ENCODE data around the gene C4BPA. TPM values are rescaled to one million over a fixed set of nuclear protein-coding genes. Genes with fewer than 3 reads are reported as not detected.

C4BPA gene
- polyA plus RNA-seq, 1 experiment: not detected

GRCh38 chr1:207156826-207157225 is 52.8 kb downstream of the C4BPA start:
- TF ChIP-seq, protein P1, sequence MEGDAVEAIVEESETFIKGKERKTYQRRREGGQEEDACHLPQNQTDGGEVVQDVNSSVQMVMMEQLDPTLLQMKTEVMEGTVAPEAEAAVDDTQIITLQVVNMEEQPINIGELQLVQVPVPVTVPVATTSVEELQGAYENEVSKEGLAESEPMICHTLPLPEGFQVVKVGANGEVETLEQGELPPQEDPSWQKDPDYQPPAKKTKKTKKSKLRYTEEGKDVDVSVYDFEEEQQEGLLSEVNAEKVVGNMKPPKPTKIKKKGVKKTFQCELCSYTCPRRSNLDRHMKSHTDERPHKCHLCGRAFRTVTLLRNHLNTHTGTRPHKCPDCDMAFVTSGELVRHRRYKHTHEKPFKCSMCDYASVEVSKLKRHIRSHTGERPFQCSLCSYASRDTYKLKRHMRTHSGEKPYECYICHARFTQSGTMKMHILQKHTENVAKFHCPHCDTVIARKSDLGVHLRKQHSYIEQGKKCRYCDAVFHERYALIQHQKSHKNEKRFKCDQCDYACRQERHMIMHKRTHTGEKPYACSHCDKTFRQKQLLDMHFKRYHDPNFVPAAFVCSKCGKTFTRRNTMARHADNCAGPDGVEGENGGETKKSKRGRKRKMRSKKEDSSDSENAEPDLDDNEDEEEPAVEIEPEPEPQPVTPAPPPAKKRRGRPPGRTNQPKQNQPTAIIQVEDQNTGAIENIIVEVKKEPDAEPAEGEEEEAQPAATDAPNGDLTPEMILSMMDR (IDR thresholded peaks at IDR 0.05; ENCODE audit: insufficient read depth, low read depth, low read length): no peak
- POLR2A ChIA-PET: no interaction called here

DNA sequence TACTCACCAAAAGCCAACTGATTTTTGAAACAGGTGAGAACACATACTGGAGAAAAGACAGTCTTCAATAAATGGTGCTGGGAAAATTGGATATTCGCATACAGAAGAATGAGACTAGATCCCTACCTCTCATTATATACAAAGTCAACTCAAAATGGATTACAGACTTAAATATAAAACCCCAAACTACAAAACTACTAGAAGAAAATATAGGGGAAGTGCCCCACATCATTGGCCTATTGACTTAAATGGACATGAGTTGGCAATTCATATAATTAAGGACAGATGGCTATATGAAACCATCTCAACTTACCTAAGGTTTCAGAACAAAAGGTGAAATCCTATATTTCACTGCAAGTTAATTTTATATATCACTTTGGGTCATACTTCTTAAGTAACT is 60.1 kb downstream of the C4BPA start:
- CTCF ChIA-PET: interaction anchor here (0.6 kb wide), 1 partner anchor 124 kb away, joined by 3 read pairs; no protein-coding TSS in a partner anchor
- POLR2A ChIA-PET: no interaction called here
- Histone ChIP-seq H3K36me3 (ENCODE audit: control insufficient read depth, insufficient read depth, low read length) (no peaks in the 10 kb centered on the region), H3K4me3 (ENCODE audit: low read depth, low read length) (no peak overlapping the region), H3K27me3 (ENCODE audit: control insufficient read depth, insufficient read depth, low read length) (no peaks in the 10 kb centered on the region)
- TF ChIP-seq, protein P1 (IDR thresholded peaks at IDR 0.05; ENCODE audit: insufficient read depth, low read depth, low read length): no peak
- DNase-seq (ENCODE audit: low read depth): no peak

More at GRCh38 chr1:207156826-207157225, 52.8 kb downstream of the C4BPA start:
- DNase-seq (ENCODE audit: low read depth): no peak
- CTCF ChIA-PET: no interaction called here
- Histone ChIP-seq H3K4me3 (ENCODE audit: low read depth, low read length) (no peak overlapping the region), H3K36me3 (ENCODE audit: control insufficient read depth, insufficient read depth, low read length) (no peaks in the 10 kb centered on the region), H3K27me3 (ENCODE audit: control insufficient read depth, insufficient read depth, low read length) (no peaks in the 10 kb centered on the region)

- Histone ChIP-seq H3K36me3 (ENCODE audit: control insufficient read depth, insufficient read depth, low read length) (no peaks in the 10 kb centered on the region), H3K4me3 (ENCODE audit: low read depth, low read length) (no peak overlapping the region), H3K27me3 (ENCODE audit: control insufficient read depth, insufficient read depth, low read length) (no peaks in the 10 kb centered on the region)
- TF ChIP-seq, protein P1 (IDR thresholded peaks at IDR 0.05; ENCODE audit: insufficient read depth, low read depth, low read length): no peak
- no peak for DNase-seq (ENCODE audit: low read depth)
- POLR2A ChIA-PET: no interaction called here
- CTCF ChIA-PET: no interaction called here
These were observed 68.3 kb downstream of the C4BPA start for GRCh38 chr1:207172321-207172720.

DNA sequence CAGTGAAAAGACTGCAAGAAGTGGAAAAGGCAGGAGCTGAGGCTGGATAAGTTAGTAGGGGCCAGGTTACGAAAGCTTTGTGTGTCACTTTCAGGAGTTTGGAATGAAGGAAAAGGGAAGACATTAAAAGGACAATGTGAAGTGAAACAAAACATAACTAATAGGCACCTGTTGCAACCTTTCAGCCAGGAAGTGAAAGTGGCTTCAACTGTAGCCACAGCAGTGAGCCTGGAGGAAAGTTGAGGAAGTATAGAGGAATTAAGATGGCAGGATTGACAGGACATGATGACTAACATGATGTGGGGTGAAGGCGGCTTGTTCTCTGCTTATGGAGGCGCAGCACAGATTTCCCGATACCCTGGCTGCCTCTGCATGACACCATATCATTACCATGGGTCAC is 68.9 kb downstream of the C4BPA start:
- no peaks in the 10 kb centered on the region for H3K36me3 ChIP-seq (ENCODE audit: control insufficient read depth, insufficient read depth, low read length)
- TF ChIP-seq, protein P1 (IDR thresholded peaks at IDR 0.05; ENCODE audit: insufficient read depth, low read depth, low read length): no peak
- no peak overlapping the region for H3K4me3 ChIP-seq (ENCODE audit: low read depth, low read length)
- DNase-seq (ENCODE audit: low read depth): no peak
- CTCF ChIA-PET: no interaction called here
- POLR2A ChIA-PET: no interaction called here
- H3K27me3 ChIP-seq (ENCODE audit: control insufficient read depth, insufficient read depth, low read length): no peaks in the 10 kb centered on the region

- TF ChIP-seq, protein P1 (IDR thresholded peaks at IDR 0.05; ENCODE audit: insufficient read depth, low read depth, low read length): no peak
- CTCF ChIA-PET: no interaction called here
- H3K36me3 ChIP-seq (ENCODE audit: control insufficient read depth, insufficient read depth, low read length): no peaks in the 10 kb centered on the region
- H3K27me3 ChIP-seq (ENCODE audit: control insufficient read depth, insufficient read depth, low read length): no peaks in the 10 kb centered on the region
- POLR2A ChIA-PET: no interaction called here
- H3K4me3 ChIP-seq (ENCODE audit: low read depth, low read length): no peak overlapping the region
- DNase-seq (ENCODE audit: low read depth): no peak
These were observed 69.4 kb downstream of the C4BPA start for GRCh38 chr1:207173396-207173795.

Data from BJ (cell line).